GM18511 (cell line): ENCODE results near the gene HECTD4.

ENCODE experiments used
- ATAC-seq: cut with Tn5 transposase; IDR thresholded peaks from one replicate; pipeline ENCODE4 v1.9.1; 2021; ENCODE audit warnings: mild to moderate bottlenecking, moderate library complexity; ENCODE audit not compliant: unreplicated experiment

HECTD4 gene

DNA sequence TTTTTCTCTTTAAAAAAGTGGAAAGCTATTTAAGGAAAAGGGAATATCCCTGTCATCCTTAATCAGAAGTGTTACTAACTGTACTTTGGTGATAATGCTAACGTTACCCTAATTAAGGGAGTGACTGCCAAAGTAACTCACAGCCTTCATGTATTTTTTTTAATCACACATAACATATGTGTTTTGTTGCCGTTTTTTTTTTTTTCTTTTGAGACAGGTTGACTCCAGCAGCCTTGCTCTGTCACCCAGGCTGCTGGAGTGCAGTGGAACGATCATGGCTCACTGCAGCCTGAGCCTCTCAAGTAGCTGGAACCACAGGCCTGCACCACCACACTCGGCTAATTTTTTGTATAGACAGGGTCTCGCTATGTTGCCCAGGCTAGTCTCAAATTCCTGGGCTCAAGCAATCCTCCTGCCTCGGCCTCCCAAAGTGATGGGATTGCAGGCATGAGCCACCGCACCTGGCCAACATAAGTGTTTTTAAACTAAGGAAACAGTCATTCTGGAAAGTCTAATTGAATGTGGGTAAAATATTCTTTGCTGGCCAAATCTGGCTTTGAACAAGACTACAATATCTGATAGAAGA is 56.5 kb downstream of the HECTD4 start:
- no peak for ATAC-seq

GRCh38 chr12:112325157-112325556 is 57.1 kb downstream of the HECTD4 start:
- ATAC-seq: no peak

DNA sequence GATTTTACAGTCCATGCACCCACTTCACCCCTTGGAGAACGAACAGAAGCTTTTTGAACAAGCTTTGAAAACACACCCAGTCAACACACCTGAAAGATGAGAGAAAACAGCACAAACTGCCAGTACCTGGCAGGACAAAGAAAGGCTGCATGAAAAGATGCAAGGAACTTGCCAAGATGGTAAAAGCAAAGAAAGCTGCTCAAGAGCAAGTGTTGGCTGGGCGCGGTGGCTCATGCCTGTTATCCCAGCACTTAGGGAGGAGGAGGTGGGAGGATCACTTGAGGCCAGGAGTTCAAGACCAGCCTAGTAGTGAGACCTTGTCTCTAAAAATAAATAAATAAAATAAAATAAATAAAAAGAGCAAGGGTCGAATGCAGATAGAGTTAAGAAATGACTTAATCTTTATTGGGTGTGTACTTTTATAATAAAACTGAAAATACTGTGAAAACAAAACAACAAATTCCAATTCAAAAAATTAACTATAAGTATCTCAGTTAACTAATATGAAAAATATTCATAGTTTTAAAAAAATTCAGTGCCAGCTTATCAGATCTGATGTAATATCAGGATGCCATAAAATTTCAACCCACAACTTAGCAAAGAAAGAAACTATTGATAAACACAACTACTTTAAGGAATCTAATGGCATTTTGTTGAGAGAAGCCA is 59.2 kb downstream of the HECTD4 start:
- no peak for ATAC-seq

- no peak for ATAC-seq
Observed at GRCh38 chr12:112322441-112322840, 59.8 kb downstream of the HECTD4 start.

DNA sequence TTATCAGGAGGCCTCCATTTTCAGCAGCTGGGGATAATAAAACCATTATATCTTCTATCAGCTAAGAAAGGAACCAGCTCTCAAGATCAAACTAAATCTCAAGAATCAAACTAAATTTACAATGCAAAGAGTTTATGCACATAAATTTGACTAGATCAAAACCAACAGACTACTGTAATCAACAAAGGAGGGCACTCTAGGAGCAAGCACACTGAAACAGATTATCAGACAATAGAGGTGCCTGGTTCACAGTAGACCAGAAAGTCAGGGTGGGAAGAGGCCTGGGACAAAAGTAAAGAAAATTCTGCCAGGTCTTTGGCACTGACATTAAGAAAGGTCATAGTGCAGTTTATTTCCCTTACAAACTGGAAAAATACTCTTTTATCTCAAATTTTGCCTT is 61.0 kb downstream of the HECTD4 start:
- ATAC-seq: no peak

DNA sequence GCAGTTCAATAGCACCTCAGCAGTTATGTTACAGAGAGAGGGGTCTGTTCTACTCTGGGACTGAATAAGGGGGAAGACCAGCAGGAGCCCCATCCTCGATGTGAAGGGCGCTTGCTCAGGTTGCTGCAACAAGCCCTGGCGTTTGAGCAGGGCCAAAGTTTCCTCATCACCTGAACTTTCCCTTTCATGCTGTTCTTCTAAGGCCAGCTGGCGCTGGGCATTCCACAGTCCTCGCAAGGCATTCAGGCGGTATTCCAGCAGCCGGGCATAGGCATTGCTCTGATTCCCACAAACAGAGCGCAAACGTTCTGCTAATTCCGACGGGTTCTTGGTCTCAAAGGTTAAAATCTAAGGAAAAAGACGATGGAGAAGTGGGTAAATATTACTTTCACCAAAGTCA is 62.8 kb downstream of the HECTD4 start:
- ATAC-seq: no peak

DNA sequence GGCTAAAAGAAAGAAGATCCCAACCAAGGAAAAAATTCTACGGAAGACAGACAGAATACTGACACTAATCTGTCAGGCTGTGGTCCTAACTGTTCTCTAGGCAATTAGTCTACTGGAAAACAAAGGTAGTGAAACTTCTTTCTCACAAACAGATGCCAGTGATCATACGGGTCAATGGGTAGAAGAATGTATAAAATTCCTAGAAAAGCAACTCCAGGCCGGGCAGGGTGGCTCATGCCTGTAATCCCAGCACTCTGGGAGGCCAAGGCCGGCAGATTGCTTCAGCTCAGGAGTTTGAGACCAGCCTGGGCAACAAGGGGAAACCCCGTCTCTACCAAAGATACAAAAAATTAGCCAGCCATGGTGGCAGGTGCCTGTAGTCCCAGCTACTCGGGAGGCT is 64.8 kb downstream of the HECTD4 start:
- ATAC-seq: no peak

DNA sequence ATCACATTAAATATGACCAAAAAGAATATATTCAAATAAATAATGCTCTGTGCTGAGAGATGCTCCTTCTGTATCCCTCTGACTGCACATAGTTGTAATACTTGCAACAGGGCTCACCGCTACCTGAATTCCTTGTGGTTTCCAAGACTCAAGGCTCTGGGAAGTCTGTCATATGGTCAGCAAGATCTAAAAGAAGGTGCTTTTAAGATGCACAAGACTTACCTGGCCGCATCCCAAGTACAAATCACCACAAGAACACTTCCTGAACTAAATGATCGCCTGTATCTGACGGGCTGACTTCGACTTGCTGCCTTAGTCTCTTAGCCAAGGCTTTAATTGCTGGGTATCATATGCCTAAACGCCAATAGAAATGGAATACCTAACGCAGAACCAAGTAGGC is 67.2 kb downstream of the HECTD4 start:
- ATAC-seq: no peak

GRCh38 chr12:112309797-112310196 is 72.4 kb downstream of the HECTD4 start:
- ATAC-seq: no peak

DNA sequence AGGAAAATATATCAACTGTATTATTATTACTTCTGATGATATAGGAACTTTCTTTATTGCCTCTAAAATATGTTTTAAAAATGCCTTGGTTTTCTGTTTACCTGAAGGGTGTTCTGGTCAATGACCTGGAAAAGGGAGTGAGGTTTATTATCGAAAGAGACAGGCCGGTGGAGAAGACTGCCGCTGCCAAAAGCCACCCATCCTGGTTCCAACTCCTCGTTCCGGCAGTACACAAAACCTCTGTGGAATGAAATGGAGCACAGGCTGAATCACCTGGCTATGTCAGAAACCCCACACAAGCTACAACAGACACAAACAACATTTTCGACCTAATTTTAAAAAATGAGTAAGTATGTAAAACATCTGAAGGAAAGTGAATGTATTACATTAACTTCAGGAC is 73.6 kb downstream of the HECTD4 start:
- ATAC-seq: no peak

GRCh38 chr12:112308161-112308560 is 74.1 kb downstream of the HECTD4 start:
- ATAC-seq: no peak

DNA sequence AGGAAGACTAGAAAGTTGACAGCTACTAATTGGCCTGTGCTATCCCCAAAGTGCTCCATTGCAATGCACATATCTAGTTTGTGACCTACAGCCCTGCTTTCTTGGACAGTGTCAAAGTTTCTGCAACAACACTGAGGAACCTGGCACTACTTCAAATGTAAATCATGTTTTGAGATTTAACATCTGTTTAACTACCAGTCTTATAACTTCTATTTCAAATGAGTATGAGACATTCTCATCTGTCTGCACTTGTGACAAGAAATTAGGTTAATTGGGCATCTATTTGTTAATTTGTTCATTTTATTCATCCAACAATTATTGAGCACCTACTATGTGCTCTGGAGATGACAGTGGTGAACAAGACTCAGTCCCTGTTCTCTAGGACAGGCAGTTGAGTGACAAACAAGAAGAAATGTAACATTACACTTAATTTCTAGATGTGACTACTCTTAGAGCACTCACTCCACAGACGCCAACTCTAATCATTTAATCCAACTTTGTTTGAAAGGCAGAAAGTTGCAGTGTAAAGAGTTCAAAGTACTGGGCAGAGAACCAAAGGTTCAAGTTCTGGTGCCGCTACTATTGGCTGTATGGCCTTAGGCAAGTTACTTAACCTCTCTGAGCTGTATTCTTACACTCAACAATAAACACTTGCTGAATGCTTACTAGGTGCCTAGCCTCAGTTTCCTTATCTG is 74.8 kb downstream of the HECTD4 start:
- no peak for ATAC-seq

- no peak for ATAC-seq
Observed at GRCh38 chr12:112305951-112306350, 76.3 kb downstream of the HECTD4 start.

- no peak for ATAC-seq
Observed at GRCh38 chr12:112304436-112304835, 77.8 kb downstream of the HECTD4 start.

- no peak for ATAC-seq
Observed at GRCh38 chr12:112303799-112304198, 78.4 kb downstream of the HECTD4 start.

DNA sequence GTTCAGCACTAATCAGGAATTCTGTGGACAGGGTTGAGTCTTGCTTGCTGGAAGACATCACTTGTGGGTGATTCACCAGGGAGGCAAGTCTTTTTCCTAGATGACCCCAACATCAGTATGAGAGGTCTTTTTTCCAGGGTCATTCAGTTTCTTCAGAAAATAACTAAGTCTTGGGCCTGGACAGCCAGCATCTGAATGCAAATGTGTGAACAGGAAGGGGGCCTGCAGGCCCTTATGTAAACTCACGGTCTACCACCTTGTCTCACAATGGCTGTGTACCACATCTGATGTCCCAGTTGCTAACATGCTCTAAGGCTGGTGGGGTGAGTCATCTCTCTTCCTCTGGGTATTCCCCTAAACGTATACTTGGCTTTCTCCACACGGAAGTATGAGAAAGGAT is 79.2 kb downstream of the HECTD4 start:
- peak; percentile 99 for ATAC-seq

GRCh38 chr12:112299704-112300103 is 82.5 kb downstream of the HECTD4 start:
- ATAC-seq: no peak

DNA sequence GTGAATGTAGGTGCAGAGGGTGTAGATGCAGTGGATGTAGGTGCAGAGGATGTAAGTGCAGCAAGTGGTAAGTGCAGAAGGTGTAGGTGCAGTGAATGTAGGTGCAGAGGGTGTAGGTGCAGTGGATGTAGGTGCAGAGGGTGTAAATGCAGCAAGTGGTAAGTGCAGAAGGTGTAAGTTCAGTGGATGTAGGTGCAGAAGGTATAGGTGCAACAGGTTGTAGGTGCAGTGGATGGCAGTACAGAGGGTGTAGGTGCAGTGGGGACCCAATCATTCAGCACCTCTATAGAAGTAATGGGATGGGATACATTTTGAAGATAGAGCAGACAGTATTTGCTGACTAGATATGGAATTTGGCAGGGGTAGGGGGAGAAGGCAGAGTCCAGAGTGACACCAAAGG is 85.0 kb downstream of the HECTD4 start:
- no peak for ATAC-seq

- ATAC-seq: no peak
Observed at GRCh38 chr12:112296183-112296582, 86.0 kb downstream of the HECTD4 start.

DNA sequence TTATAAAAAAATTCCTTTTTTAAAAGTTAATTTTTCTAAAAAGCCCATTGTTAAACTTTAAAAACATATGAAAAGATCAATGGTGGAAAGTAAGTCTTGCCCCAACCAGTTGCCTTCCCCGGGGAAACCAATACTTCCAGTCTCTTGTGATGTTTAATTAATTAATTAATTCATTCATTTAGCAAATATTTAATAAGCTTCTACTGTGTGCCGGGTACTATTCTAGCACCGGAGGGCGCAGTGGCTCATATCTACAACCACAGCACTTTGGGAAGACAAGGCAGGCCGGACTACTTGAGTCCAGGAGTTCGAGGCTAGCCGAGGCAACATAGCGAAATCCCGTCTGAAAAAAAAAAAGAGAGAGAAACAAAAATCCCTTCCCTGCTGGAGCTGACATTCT is 87.4 kb downstream of the HECTD4 start:
- no peak for ATAC-seq

GRCh38 chr12:112288638-112289037 is 93.6 kb downstream of the HECTD4 start:
- ATAC-seq: no peak

GRCh38 chr12:112285600-112286401 is 96.4 kb downstream of the HECTD4 start:
- ATAC-seq: no peak
